Liver (tissue), 9 donors: ENCODE results near the gene PPM1E. TPM values are rescaled to one million over a fixed set of nuclear protein-coding genes. Genes with fewer than 3 reads are reported as not detected.

ENCODE experiments used
- DNase-seq: peaks from one replicate; pipeline ENCODE4 v3.0.0-alpha.2; 2017; ENCODE audit warnings: low spot score
- H3K27ac ChIP-seq, 2 donors: one replicate each; pipeline ENCODE4 v1.7.0; 2013; ENCODE audit warnings: inconsistent platforms in 2 of 2, low read length in 2 of 2, control low read depth in 1 of 2, low read depth in 1 of 2, mild to moderate bottlenecking in 1 of 2
- H3K27me3 ChIP-seq, 4 donors: one replicate each; pipeline versions ENCODE4 v1.6.1 to v1.7.0; 2013; ENCODE audit warnings: low read length in 3 of 4, inconsistent platforms in 1 of 4, mild to moderate bottlenecking in 1 of 4, moderate library complexity in 1 of 4; ENCODE audit not compliant: control insufficient read depth in 4 of 4, insufficient read depth in 4 of 4
- H3K36me3 ChIP-seq, 4 donors: one replicate each; pipeline versions ENCODE4 v1.6.1 to v1.7.0; 2013; ENCODE audit warnings: low read length in 3 of 4, mild to moderate bottlenecking in 3 of 4, low read depth in 1 of 4, moderate library complexity in 1 of 4; ENCODE audit not compliant: control insufficient read depth in 4 of 4, insufficient read depth in 3 of 4
- H3K4me1 ChIP-seq, 4 donors: one replicate each; pipeline versions ENCODE4 v1.6.1 to v1.7.0; 2013; ENCODE audit warnings: low read length in 3 of 4, mild to moderate bottlenecking in 3 of 4, moderate library complexity in 1 of 4; ENCODE audit not compliant: control insufficient read depth in 4 of 4, insufficient read depth in 4 of 4
- H3K4me3 ChIP-seq, 3 donors: one replicate each; pipeline versions ENCODE4 v1.6.1 to v1.7.0; 2013; ENCODE audit warnings: low read length in 3 of 3, control low read depth in 1 of 3, low read depth in 1 of 3, mild to moderate bottlenecking in 1 of 3
- H3K9ac ChIP-seq, 2 donors: one replicate each; pipeline ENCODE4 v1.7.0; 2013; ENCODE audit warnings: low read length in 2 of 2, mild to moderate bottlenecking in 2 of 2, moderate library complexity in 2 of 2, control low read depth in 1 of 2, low read depth in 1 of 2
- H3K9me3 ChIP-seq, 4 donors: one replicate each; pipeline versions ENCODE4 v1.6.1 to v1.7.0; 2013; ENCODE audit warnings: low read length in 3 of 4; ENCODE audit not compliant: control insufficient read depth in 4 of 4
- ATF3 ChIP-seq: IDR thresholded peaks from 2 replicates; pipeline ENCODE4 v1.6.1; 2016; ENCODE audit warnings: antibody characterized with exemption
- EGR1 ChIP-seq, 2 donors: IDR thresholded peaks; 2 replicates each; pipeline ENCODE4 v1.6.1; 2016 to 2018; ENCODE audit warnings: antibody characterized with exemption in 2 of 2, low read depth in 2 of 2
- FOXA1 ChIP-seq: IDR thresholded peaks from 2 replicates; pipeline ENCODE4 v1.6.1; 2016; ENCODE audit warnings: antibody characterized with exemption
- FOXA2 ChIP-seq: IDR thresholded peaks from 2 replicates; pipeline ENCODE4 v1.6.1; 2016; ENCODE audit warnings: antibody characterized with exemption
- GABPA ChIP-seq, 2 donors: IDR thresholded peaks in 1 of 2; conservative IDR thresholded peaks in 1 of 2; 2 replicates each; pipeline ENCODE4 v1.6.1; 2016; ENCODE audit warnings: antibody characterized with exemption in 2 of 2, mild to moderate bottlenecking in 1 of 2, moderate library complexity in 1 of 2
- HNF4A ChIP-seq, 2 donors: conservative IDR thresholded peaks; 2 replicates each; pipeline ENCODE4 v1.6.1; 2016; ENCODE audit warnings: antibody characterized with exemption in 2 of 2, mild to moderate bottlenecking in 2 of 2
- HNF4G ChIP-seq: IDR thresholded peaks from 2 replicates; pipeline ENCODE4 v1.6.1; 2016; ENCODE audit warnings: antibody characterized with exemption
- JUND ChIP-seq, 2 donors: IDR thresholded peaks; 2 replicates each; pipeline ENCODE4 v1.6.1; 2016; ENCODE audit warnings: antibody characterized with exemption in 2 of 2
- MAX ChIP-seq: IDR thresholded peaks from 2 replicates; pipeline ENCODE4 v1.6.1; 2016; ENCODE audit warnings: antibody characterized with exemption
- NR2F2 ChIP-seq: IDR thresholded peaks from 2 replicates; pipeline ENCODE4 v1.6.1; 2016; ENCODE audit warnings: antibody characterized with exemption
- RAD21 ChIP-seq, 2 donors: IDR thresholded peaks; 2 replicates each; pipeline ENCODE4 v1.6.1; 2016; ENCODE audit warnings: antibody characterized with exemption in 2 of 2, mild to moderate bottlenecking in 2 of 2
- RXRA ChIP-seq, 2 donors: IDR thresholded peaks; 2 replicates each; pipeline ENCODE4 v1.6.1; 2017 to 2018; ENCODE audit warnings: antibody characterized with exemption in 2 of 2, mild to moderate bottlenecking in 1 of 2
- SP1 ChIP-seq: IDR thresholded peaks from 2 replicates; pipeline ENCODE4 v1.6.1; 2018; ENCODE audit warnings: antibody characterized with exemption, mild to moderate bottlenecking
- TAF1 ChIP-seq: conservative IDR thresholded peaks from 2 replicates; pipeline ENCODE4 v1.6.1; 2016; ENCODE audit warnings: antibody characterized with exemption, mild to moderate bottlenecking
- YY1 ChIP-seq: IDR thresholded peaks from 2 replicates; pipeline ENCODE4 v1.6.1; 2016; ENCODE audit warnings: antibody characterized with exemption, mild to moderate bottlenecking
- WGBS: extraction: QIAGEN DNeasy Blood & Tissue Kit; methylation state at CpG from one replicate; pipeline ENCODE4 v1.1.7; 2013; 5-methylcytosine and 5-hydroxymethylcytosine counted together
- polyA plus RNA-seq, 2 donors: library from polyadenylated mRNA; stranded (reverse) in 1 of 2; unstranded in 1 of 2; fragments of 200-250 nt in 1 of 2; fragments of >200 nt in 1 of 2; fragmentation: Nextera tagmentation in 1 of 2; extraction: Ambion mirVana in 1 of 2; gene quantifications; one replicate each; pipeline versions ENCODE4 v1.2.1 to v1.2.3, GENCODE V29; 2013 to 2015
- total RNA-seq, 2 donors: library from RNA; depleted of rRNA; stranded (reverse); fragments of >200 nt; gene quantifications; one replicate each; pipeline ENCODE4 v1.2.3, GENCODE V29; 2014
- TF ChIP-seq, protein P1 (sequence below): fragments of 150-350 bp; IDR thresholded peaks from 2 replicates; pipeline ENCODE4 v1.5.1; 2017; ENCODE audit warnings: improper control_type of control experiment, low read depth, low read length; ENCODE audit not compliant: missing input control
- TF ChIP-seq, protein P2 (sequence below): IDR thresholded peaks from 2 replicates; pipeline ENCODE4 v1.6.1; 2016; ENCODE audit warnings: antibody characterized with exemption, mild to moderate bottlenecking
- TF ChIP-seq, protein P3 (sequence below): IDR thresholded peaks from 2 replicates; pipeline ENCODE4 v1.6.1; 2016; ENCODE audit warnings: antibody characterized with exemption
- donor health status: healthy.
- donor health status: healthy.
- donor health status: healthy.
- donor health status: healthy.
- donor health status: healthy.

The PPM1E gene
- total and polyA plus RNA-seq, 4 donors, result 0.25 to 0.61 (median 0.50) TPM; not detected in 1

DNA sequence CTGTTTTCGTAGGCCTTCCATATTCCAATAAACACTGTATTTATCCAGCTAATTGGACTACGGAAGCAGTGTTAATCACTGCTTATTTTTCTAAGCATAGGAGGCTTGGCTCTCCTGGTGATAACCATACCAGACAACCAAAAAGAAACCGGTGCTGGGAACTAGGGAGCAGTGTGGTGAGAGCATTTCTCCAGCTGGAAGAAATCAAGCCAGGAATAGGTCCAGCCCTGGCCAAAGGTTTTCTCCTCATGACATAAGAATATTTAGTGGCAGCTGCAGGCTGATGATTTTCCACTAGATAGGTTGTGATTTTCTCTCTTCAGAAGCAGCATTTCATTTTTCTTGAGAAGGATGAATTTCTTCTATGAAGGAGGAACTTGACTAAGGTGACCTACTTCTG is 209.6 kb downstream of the PPM1E start:
- 73% methylated on average over 3 of the region's 3 CpGs for WGBS
- DNase-seq, result no peak

GRCh38 chr17:58966208-58966607 is 210.6 kb downstream of the PPM1E start:
- Histone ChIP-seq H3K9me3 (no peaks in the 10 kb centered on the region), H3K27me3 (no peaks in the 10 kb centered on the region), H3K4me3 (no peak overlapping the region), H3K27ac (no peak overlapping the region), H3K36me3 (no peaks in the 10 kb centered on the region), H3K4me1 (peaks cover 0 to 7% (median 2%) of the 10 kb centered on the region in 4 donors), H3K9ac (no peak overlapping the region)
- TF ChIP-seq NR2F2, result no peak
- TF ChIP-seq RXRA (IDR thresholded peaks at IDR 0.05), result no peak
- TF ChIP-seq FOXA2, result no peak
- TF ChIP-seq FOXA1, result no peak
- TF ChIP-seq, protein P1, sequence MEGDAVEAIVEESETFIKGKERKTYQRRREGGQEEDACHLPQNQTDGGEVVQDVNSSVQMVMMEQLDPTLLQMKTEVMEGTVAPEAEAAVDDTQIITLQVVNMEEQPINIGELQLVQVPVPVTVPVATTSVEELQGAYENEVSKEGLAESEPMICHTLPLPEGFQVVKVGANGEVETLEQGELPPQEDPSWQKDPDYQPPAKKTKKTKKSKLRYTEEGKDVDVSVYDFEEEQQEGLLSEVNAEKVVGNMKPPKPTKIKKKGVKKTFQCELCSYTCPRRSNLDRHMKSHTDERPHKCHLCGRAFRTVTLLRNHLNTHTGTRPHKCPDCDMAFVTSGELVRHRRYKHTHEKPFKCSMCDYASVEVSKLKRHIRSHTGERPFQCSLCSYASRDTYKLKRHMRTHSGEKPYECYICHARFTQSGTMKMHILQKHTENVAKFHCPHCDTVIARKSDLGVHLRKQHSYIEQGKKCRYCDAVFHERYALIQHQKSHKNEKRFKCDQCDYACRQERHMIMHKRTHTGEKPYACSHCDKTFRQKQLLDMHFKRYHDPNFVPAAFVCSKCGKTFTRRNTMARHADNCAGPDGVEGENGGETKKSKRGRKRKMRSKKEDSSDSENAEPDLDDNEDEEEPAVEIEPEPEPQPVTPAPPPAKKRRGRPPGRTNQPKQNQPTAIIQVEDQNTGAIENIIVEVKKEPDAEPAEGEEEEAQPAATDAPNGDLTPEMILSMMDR, result no peak
- no peak for TF ChIP-seq EGR1 (IDR thresholded peaks at IDR 0.05; ENCODE audit: low read depth in 2 of 2)
- TF ChIP-seq JUND (IDR thresholded peaks at IDR 0.05), result no peak
- TF ChIP-seq SP1, result no peak
- TF ChIP-seq, protein P2, sequence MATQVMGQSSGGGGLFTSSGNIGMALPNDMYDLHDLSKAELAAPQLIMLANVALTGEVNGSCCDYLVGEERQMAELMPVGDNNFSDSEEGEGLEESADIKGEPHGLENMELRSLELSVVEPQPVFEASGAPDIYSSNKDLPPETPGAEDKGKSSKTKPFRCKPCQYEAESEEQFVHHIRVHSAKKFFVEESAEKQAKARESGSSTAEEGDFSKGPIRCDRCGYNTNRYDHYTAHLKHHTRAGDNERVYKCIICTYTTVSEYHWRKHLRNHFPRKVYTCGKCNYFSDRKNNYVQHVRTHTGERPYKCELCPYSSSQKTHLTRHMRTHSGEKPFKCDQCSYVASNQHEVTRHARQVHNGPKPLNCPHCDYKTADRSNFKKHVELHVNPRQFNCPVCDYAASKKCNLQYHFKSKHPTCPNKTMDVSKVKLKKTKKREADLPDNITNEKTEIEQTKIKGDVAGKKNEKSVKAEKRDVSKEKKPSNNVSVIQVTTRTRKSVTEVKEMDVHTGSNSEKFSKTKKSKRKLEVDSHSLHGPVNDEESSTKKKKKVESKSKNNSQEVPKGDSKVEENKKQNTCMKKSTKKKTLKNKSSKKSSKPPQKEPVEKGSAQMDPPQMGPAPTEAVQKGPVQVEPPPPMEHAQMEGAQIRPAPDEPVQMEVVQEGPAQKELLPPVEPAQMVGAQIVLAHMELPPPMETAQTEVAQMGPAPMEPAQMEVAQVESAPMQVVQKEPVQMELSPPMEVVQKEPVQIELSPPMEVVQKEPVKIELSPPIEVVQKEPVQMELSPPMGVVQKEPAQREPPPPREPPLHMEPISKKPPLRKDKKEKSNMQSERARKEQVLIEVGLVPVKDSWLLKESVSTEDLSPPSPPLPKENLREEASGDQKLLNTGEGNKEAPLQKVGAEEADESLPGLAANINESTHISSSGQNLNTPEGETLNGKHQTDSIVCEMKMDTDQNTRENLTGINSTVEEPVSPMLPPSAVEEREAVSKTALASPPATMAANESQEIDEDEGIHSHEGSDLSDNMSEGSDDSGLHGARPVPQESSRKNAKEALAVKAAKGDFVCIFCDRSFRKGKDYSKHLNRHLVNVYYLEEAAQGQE, result no peak
- TF ChIP-seq YY1, result no peak
- TF ChIP-seq GABPA (IDR thresholded peaks at IDR 0.05 in 1 of 2, conservative IDR thresholded peaks at IDR 0.05 in 1 of 2), result no peak
- TF ChIP-seq, protein P3, sequence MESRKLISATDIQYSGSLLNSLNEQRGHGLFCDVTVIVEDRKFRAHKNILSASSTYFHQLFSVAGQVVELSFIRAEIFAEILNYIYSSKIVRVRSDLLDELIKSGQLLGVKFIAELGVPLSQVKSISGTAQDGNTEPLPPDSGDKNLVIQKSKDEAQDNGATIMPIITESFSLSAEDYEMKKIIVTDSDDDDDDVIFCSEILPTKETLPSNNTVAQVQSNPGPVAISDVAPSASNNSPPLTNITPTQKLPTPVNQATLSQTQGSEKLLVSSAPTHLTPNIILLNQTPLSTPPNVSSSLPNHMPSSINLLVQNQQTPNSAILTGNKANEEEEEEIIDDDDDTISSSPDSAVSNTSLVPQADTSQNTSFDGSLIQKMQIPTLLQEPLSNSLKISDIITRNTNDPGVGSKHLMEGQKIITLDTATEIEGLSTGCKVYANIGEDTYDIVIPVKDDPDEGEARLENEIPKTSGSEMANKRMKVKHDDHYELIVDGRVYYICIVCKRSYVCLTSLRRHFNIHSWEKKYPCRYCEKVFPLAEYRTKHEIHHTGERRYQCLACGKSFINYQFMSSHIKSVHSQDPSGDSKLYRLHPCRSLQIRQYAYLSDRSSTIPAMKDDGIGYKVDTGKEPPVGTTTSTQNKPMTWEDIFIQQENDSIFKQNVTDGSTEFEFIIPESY, result no peak
- TF ChIP-seq ATF3, result no peak
- TF ChIP-seq HNF4A (conservative IDR thresholded peaks at IDR 0.05), result no peak
- no peak for TF ChIP-seq HNF4G
- TF ChIP-seq RAD21 (IDR thresholded peaks at IDR 0.05), result no peak
- TF ChIP-seq TAF1, result no peak
- no peak for TF ChIP-seq MAX
- DNase-seq, result no peak
- 97% methylated on average over 3 of the region's 3 CpGs for WGBS

More for the DNA sequence above, 209.6 kb downstream of the PPM1E start:
- Histone ChIP-seq H3K4me3 (no peak overlapping the region), H3K9me3 (no peaks in the 10 kb centered on the region), H3K36me3 (no peaks in the 10 kb centered on the region), H3K9ac (no peak overlapping the region), H3K27me3 (no peaks in the 10 kb centered on the region), H3K27ac (no peak overlapping the region), H3K4me1 (peaks cover 0 to 7% (median 2%) of the 10 kb centered on the region in 4 donors)
- peak in 1 of 2 donors; percentile 35 for TF ChIP-seq HNF4A (conservative IDR thresholded peaks at IDR 0.05)
- no peak for TF ChIP-seq GABPA (IDR thresholded peaks at IDR 0.05 in 1 of 2, conservative IDR thresholded peaks at IDR 0.05 in 1 of 2)
- TF ChIP-seq, protein P2, result peak; percentile 51
